HG03095 (cell line): ENCODE results near the gene DRGX.

Experiments used
- ATAC-seq: cut with Tn5 transposase; IDR thresholded peaks from one replicate; pipeline ENCODE4 v1.9.1; 2021; ENCODE audit warnings: moderate library complexity; ENCODE audit not compliant: unreplicated experiment

Gene DRGX

GRCh38 chr10:49363309-49364031 is 32.4 kb downstream of the DRGX start:
- ATAC-seq = no peak

GRCh38 chr10:49362596-49363260 is 33.2 kb downstream of the DRGX start:
- peak; percentile 87 for ATAC-seq

- no peak for ATAC-seq
Measured at GRCh38 chr10:49361735-49362568, 33.9 kb downstream of the DRGX start.

- ATAC-seq = no peak
Measured at GRCh38 chr10:49361178-49361554, 34.7 kb downstream of the DRGX start.

- no peak for ATAC-seq
Measured at GRCh38 chr10:49360271-49361177, 35.4 kb downstream of the DRGX start.

GRCh38 chr10:49359349-49360270 is 36.3 kb downstream of the DRGX start:
- ATAC-seq = no peak

GRCh38 chr10:49357910-49358309 is 38.0 kb downstream of the DRGX start:
- ATAC-seq = no peak

GRCh38 chr10:49356944-49357343 is 38.9 kb downstream of the DRGX start:
- ATAC-seq = no peak

- ATAC-seq = no peak
Measured at GRCh38 chr10:49356181-49356580, 39.7 kb downstream of the DRGX start.

- no peak for ATAC-seq
Measured at GRCh38 chr10:49355221-49355620, 40.7 kb downstream of the DRGX start.

GRCh38 chr10:49354593-49354992 is 41.3 kb downstream of the DRGX start:
- no peak for ATAC-seq

GRCh38 chr10:49353895-49354566 is 41.9 kb downstream of the DRGX start:
- ATAC-seq = no peak

- no peak for ATAC-seq
Measured at GRCh38 chr10:49353026-49353894, 42.6 kb downstream of the DRGX start.

- ATAC-seq = no peak
Measured at GRCh38 chr10:49352323-49352722, 43.6 kb downstream of the DRGX start.

- no peak for ATAC-seq
Measured at GRCh38 chr10:49351669-49352068, 44.2 kb downstream of the DRGX start.

- no peak for ATAC-seq
Measured at GRCh38 chr10:49350846-49351532, 44.9 kb downstream of the DRGX start.

- ATAC-seq = no peak
Measured at GRCh38 chr10:49350138-49350537, 45.8 kb downstream of the DRGX start.

GRCh38 chr10:49349390-49349789 is 46.5 kb downstream of the DRGX start:
- no peak for ATAC-seq
